HepG2 (cell line): ENCODE data around the gene ABT1. TPM values are rescaled to one million over a fixed set of nuclear protein-coding genes. Genes with fewer than 3 reads are reported as not detected.

ENCODE experiments used
- ATF1 ChIP-seq: IDR thresholded peaks from 2 replicates; pipeline ENCODE4 v1.6.1; 2016; ENCODE audit warnings: mild to moderate bottlenecking, control low read depth
- CBX5 ChIP-seq: sonication (generic); formaldehyde crosslinking; IDR thresholded peaks from 2 replicates; pipeline ENCODE4 v1.4.0; 2020; ENCODE audit warnings: missing genetic modification reagents, borderline replicate concordance
- KAT7 ChIP-seq: IDR thresholded peaks from 2 replicates; pipeline ENCODE4 v1.6.1; 2018; ENCODE audit warnings: borderline replicate concordance, missing compliant biosample characterization
- MIER3 ChIP-seq: IDR thresholded peaks from 2 replicates; pipeline ENCODE4 v1.6.1; 2016; ENCODE audit warnings: missing compliant biosample characterization, borderline replicate concordance
- NCOR1 ChIP-seq: fragments of 200-600 bp; sonication (generic); IDR thresholded peaks from 2 replicates; pipeline ENCODE4 v1.7.0; 2017; ENCODE audit warnings: antibody characterized with exemption, low read length, borderline replicate concordance
- NFRKB ChIP-seq: fragments of 450-650 bp; IDR thresholded peaks from 2 replicates; pipeline ENCODE4 v1.6.1; 2017
- POGZ ChIP-seq: sonication (generic); formaldehyde crosslinking; IDR thresholded peaks from 2 replicates; pipeline ENCODE4 v1.4.0; 2020; ENCODE audit warnings: mild to moderate bottlenecking, missing genetic modification reagents
- RFX5 ChIP-seq: IDR thresholded peaks from 2 replicates; pipeline ENCODE4 v1.6.1; 2011; ENCODE audit warnings: low read depth, low read length, improper control_type of control experiment
- RXRA ChIP-seq: sonication (generic); formaldehyde crosslinking; IDR thresholded peaks from 2 replicates; pipeline ENCODE4 v1.5.1; 2020; ENCODE audit warnings: missing genetic modification reagents
- SRY ChIP-seq: sonication (generic); formaldehyde crosslinking; IDR thresholded peaks from 2 replicates; pipeline ENCODE4 v1.8.0; 2022; ENCODE audit warnings: mild to moderate bottlenecking, missing genetic modification reagents
- TSC22D2 ChIP-seq: sonication (generic); formaldehyde crosslinking; IDR thresholded peaks from 2 replicates; pipeline ENCODE4 v1.5.1; 2020; ENCODE audit warnings: missing genetic modification reagents, mild to moderate bottlenecking, borderline replicate concordance
- ZNF562 ChIP-seq: sonication (generic); formaldehyde crosslinking; IDR thresholded peaks from 2 replicates; pipeline ENCODE4 v1.8.0; 2022; ENCODE audit warnings: missing genetic modification reagents, borderline replicate concordance
- polyA plus RNA-seq, 8 experiments: library from polyadenylated mRNA; depleted of rRNA in 3 of 8; stranded (reverse) in 7 of 8; unstranded in 1 of 8; fragments of >200 nt; fragmentation: Illumina TruSeq in 4 of 8; extraction: Trizol in 4 of 8; gene quantifications; 2 replicates each; pipeline versions ENCODE4 v1.2.1 to v1.2.3, GENCODE V29; 2011 to 2016; ENCODE audit warnings: low read depth in 4 of 8, missing spikeins in 1 of 8, mixed read lengths in 1 of 8; ENCODE audit not compliant: insufficient read depth in 1 of 8
- total RNA-seq, 5 experiments: library from RNA; depleted of rRNA; stranded (reverse); fragments of >200 nt; fragmentation: Illumina TruSeq; extraction: Trizol; gene quantifications; 2 replicates each; pipeline ENCODE4 v1.2.3, GENCODE V29; 2016; ENCODE audit warnings: low read depth in 1 of 5
- TF ChIP-seq, protein P1 (sequence below): sonication (generic); formaldehyde crosslinking; IDR thresholded peaks from 2 replicates; pipeline ENCODE4 v1.4.0; 2020; ENCODE audit warnings: low read depth, missing genetic modification reagents
- TF ChIP-seq, protein P2 (sequence below): sonication (generic); formaldehyde crosslinking; IDR thresholded peaks from 2 replicates; pipeline ENCODE4 v1.4.0; 2020; ENCODE audit warnings: missing genetic modification reagents
- TF ChIP-seq, protein P3 (sequence below): sonication (generic); formaldehyde crosslinking; IDR thresholded peaks from 2 replicates; pipeline ENCODE4 v1.5.0; 2020; ENCODE audit warnings: missing genetic modification reagents, mild to moderate bottlenecking, borderline replicate concordance
- TF ChIP-seq, protein P4 (sequence below): IDR thresholded peaks from 2 replicates; pipeline ENCODE4 v1.6.1; 2016; ENCODE audit warnings: low read depth, missing genetic modification reagents, missing compliant biosample characterization

Gene ABT1
- total and polyA plus RNA-seq, 2 of the 13 experiments (the other 11 are each of a cell fraction or from before 2014, with no cell fraction given), result 38.4 TPM

DNA sequence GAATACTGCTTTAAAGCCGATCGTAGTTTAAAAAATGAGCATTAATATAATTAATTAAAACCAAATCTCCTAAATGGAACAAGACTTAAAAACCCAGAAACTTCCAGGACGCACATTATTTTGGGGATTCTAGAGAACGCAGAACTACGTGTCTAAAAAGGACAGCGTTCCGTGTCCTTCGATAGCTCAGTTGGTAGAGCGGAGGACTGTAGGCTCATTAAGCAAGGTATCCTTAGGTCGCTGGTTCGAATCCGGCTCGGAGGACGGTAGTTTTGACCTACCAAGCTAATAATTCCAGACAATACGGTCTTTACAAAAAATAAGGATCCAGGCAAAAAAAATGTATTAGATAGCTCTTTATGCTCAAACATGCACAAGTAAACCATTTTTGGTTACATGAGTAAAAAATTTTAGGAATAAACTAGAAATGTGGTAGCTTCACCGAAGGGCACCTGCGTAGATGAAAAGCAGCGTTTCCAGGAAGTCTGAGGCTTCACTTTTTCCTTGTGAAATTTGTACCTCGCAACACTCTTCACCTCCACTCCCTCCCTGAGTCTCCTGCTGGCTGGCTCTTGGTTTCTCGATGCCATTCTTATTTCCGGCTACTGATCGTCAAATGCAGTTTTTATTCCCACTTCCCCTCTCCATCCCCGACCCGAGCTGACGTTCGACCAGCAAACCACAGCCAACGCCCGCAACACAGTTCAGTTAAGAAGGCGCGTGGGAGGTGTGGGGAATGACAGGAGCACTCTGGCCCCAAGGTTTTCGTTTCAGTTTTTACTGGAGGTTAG, 19.6 kb upstream of the ABT1 start (continued):
- TF ChIP-seq, protein P1, sequence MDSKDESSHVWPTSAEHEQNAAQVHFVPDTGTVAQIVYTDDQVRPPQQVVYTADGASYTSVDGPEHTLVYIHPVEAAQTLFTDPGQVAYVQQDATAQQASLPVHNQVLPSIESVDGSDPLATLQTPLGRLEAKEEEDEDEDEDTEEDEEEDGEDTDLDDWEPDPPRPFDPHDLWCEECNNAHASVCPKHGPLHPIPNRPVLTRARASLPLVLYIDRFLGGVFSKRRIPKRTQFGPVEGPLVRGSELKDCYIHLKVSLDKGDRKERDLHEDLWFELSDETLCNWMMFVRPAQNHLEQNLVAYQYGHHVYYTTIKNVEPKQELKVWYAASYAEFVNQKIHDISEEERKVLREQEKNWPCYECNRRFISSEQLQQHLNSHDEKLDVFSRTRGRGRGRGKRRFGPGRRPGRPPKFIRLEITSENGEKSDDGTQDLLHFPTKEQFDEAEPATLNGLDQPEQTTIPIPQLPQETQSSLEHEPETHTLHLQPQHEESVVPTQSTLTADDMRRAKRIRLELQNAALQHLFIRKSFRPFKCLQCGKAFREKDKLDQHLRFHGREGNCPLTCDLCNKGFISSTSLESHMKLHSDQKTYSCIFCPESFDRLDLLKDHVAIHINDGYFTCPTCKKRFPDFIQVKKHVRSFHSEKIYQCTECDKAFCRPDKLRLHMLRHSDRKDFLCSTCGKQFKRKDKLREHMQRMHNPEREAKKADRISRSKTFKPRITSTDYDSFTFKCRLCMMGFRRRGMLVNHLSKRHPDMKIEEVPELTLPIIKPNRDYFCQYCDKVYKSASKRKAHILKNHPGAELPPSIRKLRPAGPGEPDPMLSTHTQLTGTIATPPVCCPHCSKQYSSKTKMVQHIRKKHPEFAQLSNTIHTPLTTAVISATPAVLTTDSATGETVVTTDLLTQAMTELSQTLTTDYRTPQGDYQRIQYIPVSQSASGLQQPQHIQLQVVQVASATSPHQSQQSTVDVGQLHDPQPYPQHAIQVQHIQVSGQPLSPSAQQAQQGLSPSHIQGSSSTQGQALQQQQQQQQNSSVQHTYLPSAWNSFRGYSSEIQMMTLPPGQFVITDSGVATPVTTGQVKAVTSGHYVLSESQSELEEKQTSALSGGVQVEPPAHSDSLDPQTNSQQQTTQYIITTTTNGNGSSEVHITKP (CRISPR knock-in tag), result no peak
- TF ChIP-seq SRY (CRISPR knock-in tag) (no peak; the same call in 1 of the 2 replicates), CBX5 (no peak), TSC22D2 (CRISPR knock-in tag) (no peak), NFRKB (no peak), POGZ (CRISPR knock-in tag) (no peak), RFX5 (no peak), NCOR1 (peak; percentile 36; the same call in 1 of the 2 replicates), ATF1 (CRISPR knock-in tag) (no peak; the same call in 1 of the 2 replicates), RXRA (CRISPR knock-in tag) (no peak), ZNF562 (CRISPR knock-in tag) (no peak), MIER3 (CRISPR knock-in tag) (peak; percentile 23; the same call in 1 of the 2 replicates), KAT7 (CRISPR knock-in tag) (peak; percentile 81; the same call in 1 of the 2 replicates)
- TF ChIP-seq, protein P2, sequence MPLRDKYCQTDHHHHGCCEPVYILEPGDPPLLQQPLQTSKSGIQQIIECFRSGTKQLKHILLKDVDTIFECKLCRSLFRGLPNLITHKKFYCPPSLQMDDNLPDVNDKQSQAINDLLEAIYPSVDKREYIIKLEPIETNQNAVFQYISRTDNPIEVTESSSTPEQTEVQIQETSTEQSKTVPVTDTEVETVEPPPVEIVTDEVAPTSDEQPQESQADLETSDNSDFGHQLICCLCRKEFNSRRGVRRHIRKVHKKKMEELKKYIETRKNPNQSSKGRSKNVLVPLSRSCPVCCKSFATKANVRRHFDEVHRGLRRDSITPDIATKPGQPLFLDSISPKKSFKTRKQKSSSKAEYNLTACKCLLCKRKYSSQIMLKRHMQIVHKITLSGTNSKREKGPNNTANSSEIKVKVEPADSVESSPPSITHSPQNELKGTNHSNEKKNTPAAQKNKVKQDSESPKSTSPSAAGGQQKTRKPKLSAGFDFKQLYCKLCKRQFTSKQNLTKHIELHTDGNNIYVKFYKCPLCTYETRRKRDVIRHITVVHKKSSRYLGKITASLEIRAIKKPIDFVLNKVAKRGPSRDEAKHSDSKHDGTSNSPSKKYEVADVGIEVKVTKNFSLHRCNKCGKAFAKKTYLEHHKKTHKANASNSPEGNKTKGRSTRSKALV (CRISPR knock-in tag), result peak; percentile 57; the same call in 1 of the 2 replicates
- TF ChIP-seq, protein P3, sequence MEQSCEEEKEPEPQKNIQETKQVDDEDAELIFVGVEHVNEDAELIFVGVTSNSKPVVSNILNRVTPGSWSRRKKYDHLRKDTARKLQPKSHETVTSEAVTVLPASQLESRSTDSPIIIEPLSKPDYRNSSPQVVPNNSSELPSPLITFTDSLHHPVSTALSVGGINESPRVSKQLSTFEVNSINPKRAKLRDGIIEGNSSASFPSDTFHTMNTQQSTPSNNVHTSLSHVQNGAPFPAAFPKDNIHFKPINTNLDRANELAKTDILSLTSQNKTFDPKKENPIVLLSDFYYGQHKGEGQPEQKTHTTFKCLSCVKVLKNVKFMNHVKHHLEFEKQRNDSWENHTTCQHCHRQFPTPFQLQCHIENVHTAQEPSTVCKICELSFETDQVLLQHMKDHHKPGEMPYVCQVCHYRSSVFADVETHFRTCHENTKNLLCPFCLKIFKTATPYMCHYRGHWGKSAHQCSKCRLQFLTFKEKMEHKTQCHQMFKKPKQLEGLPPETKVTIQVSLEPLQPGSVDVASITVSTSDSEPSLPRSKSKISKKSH (CRISPR knock-in tag), result no peak
- TF ChIP-seq, protein P4, sequence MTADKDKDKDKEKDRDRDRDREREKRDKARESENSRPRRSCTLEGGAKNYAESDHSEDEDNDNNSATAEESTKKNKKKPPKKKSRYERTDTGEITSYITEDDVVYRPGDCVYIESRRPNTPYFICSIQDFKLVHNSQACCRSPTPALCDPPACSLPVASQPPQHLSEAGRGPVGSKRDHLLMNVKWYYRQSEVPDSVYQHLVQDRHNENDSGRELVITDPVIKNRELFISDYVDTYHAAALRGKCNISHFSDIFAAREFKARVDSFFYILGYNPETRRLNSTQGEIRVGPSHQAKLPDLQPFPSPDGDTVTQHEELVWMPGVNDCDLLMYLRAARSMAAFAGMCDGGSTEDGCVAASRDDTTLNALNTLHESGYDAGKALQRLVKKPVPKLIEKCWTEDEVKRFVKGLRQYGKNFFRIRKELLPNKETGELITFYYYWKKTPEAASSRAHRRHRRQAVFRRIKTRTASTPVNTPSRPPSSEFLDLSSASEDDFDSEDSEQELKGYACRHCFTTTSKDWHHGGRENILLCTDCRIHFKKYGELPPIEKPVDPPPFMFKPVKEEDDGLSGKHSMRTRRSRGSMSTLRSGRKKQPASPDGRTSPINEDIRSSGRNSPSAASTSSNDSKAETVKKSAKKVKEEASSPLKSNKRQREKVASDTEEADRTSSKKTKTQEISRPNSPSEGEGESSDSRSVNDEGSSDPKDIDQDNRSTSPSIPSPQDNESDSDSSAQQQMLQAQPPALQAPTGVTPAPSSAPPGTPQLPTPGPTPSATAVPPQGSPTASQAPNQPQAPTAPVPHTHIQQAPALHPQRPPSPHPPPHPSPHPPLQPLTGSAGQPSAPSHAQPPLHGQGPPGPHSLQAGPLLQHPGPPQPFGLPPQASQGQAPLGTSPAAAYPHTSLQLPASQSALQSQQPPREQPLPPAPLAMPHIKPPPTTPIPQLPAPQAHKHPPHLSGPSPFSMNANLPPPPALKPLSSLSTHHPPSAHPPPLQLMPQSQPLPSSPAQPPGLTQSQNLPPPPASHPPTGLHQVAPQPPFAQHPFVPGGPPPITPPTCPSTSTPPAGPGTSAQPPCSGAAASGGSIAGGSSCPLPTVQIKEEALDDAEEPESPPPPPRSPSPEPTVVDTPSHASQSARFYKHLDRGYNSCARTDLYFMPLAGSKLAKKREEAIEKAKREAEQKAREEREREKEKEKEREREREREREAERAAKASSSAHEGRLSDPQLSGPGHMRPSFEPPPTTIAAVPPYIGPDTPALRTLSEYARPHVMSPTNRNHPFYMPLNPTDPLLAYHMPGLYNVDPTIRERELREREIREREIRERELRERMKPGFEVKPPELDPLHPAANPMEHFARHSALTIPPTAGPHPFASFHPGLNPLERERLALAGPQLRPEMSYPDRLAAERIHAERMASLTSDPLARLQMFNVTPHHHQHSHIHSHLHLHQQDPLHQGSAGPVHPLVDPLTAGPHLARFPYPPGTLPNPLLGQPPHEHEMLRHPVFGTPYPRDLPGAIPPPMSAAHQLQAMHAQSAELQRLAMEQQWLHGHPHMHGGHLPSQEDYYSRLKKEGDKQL (CRISPR knock-in tag), result 0 out of 2 replicates have a peak, but pooled peaks have one; percentile 20
